OCI-M1 (cell line): Measurements from ENCODE around the gene GATD1.

Source experiments
- DNase-seq: peaks from one replicate; lab custom pipeline; 2025; lab: John Stamatoyannopoulos, UW

Gene GATD1

GRCh38 chr11:812390-812789 lies 35.1 kb upstream of the GATD1 start:
- no peak for DNase-seq

- no peak for DNase-seq
Measured at GRCh38 chr11:811446-812245, 34.4 kb upstream of the GATD1 start.

GRCh38 chr11:810040-810567 lies 32.8 kb upstream of the GATD1 start:
- DNase-seq = no peak

- DNase-seq = peak; percentile 99
Measured at GRCh38 chr11:809287-810039, 32.2 kb upstream of the GATD1 start, which contains the start of gene RPLP2. RPLP2 (plus strand) TSS chr11:809967; CDS start chr11:810235, 268 bp downstream.

DNA sequence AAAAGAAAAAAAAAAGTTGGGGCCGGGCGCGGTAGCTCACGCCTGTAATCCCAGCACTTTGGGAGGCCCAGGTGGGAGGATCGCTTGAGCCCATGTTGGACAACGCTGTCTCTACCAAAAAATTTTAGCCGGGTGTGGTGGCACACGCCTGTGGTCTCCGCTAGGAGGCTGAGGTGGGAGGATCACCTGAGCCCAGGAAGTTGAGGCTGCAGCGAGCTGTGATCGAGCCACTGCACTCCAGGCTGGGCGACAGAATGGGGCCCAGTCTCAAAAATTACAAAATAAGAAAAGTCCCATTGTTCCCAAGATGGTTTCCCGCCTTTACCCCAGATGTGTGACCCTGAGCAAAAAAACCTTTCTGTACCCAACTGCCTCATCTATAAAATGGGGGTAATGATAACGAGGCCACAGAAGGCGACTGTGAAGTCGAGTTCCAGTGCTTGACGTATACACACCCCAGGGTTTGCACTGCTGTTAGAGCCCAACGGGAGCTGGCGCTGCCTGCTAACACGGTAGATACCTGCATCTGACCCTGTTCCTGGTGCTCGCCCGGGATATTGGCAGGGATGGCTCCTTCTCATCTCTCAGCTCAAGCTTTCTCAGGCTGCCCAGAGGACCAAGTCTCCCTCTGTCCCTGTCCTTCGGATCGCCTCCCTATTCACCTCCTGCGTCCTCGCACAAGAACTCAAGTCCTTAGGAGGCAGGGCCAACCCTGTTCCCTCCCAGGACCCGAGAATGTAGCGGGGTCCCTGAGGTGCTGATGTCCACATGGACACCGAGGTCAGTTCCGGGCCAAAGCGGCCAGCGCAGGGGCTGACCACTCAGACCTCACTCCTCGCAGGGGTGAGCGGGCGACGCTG lies 31.4 kb upstream of the GATD1 start:
- peak; percentile 64 for DNase-seq

- no peak for DNase-seq
Measured at GRCh38 chr11:804599-804964, 27.3 kb upstream of the GATD1 start.

DNA sequence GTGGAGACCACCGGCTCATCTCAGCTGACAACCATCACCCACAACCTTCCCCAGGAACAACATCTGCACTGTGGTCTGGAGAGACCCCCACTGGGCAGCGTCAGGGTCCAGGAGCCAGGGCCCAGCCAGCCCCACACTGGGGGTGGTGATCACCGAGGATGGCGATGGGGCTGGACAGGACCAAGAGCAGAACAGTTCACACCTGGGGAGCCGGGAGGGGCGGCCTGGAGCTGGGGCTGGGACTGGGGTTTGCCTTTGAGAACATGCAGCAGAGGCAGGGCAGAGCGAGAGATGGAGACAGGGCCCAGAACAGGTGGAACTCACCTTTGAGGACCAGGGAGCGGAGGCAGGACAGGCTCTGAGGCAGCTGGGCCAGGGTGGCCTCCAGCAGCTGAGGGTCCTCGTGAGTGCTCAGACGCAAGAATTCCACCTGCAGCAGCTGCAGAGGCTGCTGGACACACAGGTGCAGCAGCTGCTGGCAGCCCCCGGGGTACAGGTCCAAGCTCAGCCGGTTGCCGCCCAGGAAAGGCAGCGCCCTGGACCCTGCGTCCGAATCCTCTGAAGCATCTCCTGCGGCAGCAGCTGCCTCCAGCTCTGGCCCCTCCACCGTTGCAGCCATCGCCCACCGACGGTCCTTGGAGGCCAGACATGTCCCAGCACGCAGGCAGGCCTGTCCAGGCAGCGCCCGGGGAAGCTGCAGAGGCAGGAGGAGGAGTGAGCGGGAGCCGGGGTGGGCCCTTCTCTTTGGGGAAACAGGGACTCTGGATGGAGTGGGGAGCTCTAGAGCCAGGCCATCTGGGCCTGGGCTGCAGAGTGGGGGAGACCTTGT lies 26.7 kb upstream of the GATD1 start:
- no peak for DNase-seq

DNA sequence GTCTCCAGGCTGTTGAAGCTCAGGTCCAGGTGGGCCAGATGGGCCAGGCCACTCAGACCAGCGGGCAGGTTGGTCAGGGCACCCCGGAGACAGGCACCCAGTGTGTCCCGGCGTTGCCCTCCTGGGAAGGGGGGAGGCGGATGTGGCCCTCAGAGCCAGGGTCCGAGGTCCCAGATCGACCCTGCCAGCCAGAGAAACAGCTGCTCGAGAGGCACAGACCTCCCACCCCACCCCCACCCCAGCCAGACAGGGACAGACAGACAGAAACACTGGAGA lies 26.1 kb upstream of the GATD1 start:
- no peak for DNase-seq

DNA sequence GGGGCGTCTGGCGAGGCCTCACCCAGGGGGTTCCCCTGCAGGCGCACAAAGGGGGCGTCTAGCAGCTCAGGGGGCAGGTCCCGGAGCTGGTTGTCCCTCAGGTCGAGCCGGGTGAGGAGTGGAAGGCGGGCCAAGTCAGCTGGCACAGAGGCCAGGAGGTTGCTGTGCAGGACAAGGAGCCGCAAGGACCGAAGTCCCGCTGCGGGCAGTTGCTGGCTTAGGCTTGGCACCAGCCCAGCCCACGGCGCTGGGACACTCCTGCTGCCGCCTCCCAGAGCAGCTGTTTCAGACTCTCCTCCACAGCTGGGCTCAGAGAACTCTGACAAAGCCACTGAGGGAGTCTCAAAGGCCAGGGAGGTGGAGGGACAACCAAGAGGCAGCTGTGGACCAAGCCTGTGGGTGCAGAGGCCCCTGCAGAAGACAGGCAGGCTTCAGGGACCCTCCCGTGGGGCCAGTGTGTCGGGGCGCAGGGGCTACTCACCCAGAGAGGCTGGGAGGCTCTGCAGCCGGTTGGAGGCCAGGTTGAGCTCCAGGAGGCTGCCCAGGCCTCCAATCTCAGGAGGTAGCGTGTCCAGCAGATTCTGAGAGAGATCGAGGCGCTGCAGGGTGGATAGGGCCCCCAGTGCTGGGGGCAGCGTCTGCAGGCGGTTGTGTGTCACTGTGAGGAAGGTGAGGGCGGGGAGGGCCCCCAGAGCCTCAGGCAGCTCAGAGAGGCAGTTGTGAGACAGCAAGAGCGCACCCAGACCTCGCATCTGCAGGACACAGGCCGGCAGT lies 25.6 kb upstream of the GATD1 start:
- DNase-seq = no peak

DNA sequence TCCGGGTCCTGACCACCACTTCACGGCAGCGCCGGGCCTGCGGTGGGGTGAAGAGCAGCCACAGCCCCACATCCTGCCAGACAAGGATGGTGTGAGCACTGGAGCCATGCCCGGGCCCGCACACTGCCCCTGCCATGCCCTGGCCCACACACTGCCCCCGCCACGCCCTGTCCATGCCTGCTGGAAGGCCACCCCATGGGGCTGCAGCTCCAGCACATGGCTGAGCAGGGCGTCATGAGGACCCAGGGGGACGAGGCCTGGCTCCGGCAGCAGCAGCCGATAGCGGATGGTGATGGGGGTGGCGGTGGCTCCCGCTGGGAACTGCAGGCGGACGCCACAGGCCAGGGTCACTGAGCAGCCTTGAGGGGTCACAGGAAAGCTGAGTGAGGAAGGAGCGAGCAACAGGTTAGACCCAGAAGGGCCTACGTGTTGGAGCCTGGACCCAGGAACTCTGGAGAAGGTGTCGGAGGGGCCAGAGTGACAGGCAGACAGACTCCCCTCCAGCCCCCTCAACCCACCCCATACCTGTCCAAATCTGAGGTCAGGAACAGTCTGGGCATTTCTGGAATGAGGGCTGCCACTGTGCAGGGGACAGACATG lies 24.8 kb upstream of the GATD1 start:
- no peak for DNase-seq

DNA sequence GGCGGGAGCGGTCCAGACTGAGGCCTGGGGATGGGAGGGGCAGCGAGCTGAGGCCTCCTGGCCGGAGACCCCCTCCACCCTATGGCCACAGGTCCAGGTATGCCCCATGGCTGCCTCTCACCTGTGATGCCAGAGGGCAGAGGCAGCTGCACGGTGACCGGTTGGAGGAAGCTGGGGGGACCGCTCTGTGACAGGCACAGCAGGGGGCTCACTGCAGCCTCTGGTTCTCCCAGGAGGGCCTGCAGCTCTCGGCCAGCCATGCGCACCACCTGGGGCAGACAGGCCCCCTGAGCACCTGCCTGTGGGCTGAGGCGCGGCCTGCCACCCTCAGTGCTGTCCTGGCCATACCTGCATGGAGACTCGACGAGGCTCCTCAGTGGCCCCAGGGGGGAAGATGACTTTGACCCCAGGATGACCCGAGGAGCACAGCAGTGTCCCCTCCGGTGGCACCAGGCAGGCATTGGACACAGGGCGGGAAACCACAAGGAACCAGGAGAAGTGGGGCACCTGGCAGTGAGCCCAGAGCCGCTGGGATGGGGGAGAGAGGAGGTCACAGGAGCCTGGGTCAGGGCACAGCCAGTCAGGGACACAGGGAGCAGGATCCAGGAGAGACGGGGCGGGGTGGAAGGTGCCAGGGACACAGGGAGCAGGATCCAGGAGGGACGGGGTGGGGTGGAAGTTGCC lies 24.0 kb upstream of the GATD1 start:
- DNase-seq = no peak

GRCh38 chr11:800473-800872 lies 23.2 kb upstream of the GATD1 start:
- no peak for DNase-seq

GRCh38 chr11:799641-800316 lies 22.5 kb upstream of the GATD1 start:
- no peak for DNase-seq

DNA sequence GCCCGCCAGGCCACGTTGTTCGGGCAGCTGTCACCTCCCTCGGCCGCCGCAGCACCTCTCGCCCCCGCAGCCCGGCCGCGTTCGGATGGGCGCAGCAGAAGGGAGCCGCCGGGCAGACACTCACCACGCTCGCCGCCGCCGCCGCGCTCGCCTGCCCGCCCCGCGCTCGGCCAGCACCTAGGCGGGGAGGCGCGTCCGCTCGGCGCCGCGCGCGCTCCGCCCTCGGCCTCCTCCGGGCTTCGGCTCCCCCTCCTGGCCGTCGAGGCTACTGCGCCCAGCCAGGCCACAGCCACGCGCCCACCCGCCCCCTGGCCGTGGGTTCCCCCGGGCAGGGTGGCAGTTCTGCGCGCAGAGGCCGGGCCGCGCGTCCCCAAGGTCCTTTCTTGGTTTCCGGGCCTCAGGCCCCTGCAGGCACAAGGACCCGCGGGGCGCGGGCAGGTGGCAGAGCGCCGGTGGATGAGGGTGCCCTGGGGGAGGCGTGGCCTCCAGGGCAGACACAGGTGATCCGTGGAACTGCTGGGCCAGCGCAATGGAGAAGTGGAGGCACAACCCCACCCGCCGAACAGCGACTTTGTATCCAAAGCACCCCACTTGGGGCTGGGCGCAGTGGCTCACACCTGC lies 20.9 kb upstream of the GATD1 start, which contains the start of gene SLC25A22:
Gene SLC25A22 (minus strand): TSS at position 189 of the 621 bp plus-strand sequence. CDS start 3,275 bp downstream, outside the sequence.
- peak; percentile 84 for DNase-seq

- peak; percentile 78 for DNase-seq
Measured at GRCh38 chr11:797296-798092, 20.2 kb upstream of the GATD1 start.

DNA sequence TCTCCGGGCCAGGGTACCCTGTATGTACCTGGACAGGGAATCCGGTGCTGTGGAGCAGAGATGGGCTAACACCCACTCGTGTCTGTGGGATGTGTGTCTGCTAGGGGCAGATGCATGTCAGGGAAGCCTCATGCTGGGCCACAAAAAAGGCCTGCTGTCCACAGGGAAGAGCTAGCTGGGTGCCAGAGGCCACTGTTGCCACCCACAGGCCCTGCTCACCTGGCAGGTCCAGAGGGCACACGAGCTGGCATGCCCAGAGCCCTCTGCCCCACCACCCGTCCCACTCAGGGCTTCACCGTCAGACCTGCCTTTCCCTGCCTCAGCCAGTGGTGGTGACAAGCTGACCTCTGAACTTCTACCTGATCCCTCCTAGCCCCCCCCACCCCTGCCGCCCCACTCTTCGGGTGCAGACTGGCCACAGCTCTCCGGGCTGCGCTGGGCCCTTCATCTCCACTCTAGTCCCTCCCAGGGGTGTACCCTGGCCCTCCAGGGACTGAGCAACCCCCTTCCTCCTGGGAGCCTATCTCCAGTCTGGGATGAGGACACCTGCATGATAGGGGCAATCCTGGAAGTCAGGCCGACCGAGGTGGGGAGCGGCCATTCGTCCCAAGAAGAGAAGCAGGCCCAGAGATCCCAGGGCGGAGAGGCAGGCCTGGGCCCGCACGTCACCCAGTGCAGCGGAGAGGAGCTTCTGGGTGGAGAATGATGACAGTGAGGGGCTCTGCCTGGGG lies 19.4 kb upstream of the GATD1 start:
- no peak for DNase-seq
